Skin epidermis (tissue), 12 donors: Measurements from ENCODE around the gene GATA2.

Source experiments
- H3K27ac ChIP-seq, 21 experiments: fragments of 200-600 bp; sonication (generic) in 11 of 21; one replicate each; pipeline ENCODE4 v1.5.0; 2020; ENCODE audit warnings: mild to moderate bottlenecking in 3 of 21, inconsistent platforms in 2 of 21, moderate library complexity in 2 of 21
- H3K4me3 ChIP-seq, 7 experiments: fragments of 200-600 bp; sonication (generic) in 2 of 7; one replicate each; pipeline ENCODE4 v1.5.0; 2020; ENCODE audit warnings: inconsistent platforms in 2 of 7, mild to moderate bottlenecking in 2 of 7, moderate library complexity in 1 of 7

Gene GATA2

DNA sequence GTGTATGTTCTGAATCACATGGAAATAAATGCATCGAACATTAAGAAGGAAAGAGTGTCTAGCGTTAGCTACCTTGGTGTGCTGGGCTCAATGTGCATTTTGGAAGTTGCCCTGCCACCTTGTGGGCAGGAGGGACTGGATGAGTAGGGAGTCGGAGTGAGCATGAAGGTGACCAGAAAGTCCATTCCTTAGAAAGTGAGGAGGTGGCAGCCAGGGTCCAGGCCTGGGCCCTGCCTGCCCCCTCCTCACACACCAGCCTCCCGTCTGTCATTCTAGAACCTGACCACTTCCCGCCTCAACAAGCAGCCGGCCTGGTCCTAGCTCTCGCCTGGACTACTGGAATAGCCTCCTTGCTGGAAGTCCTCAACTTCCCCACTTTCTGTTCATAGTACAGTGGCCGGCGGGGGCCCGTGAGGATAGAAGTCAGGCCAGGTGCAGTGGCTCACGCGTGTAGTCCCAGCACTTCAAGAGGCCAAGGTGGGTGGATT, 10.2 kb upstream of the GATA2 start:
- no peak overlapping the region for H3K4me3 ChIP-seq
- H3K27ac ChIP-seq, result no peak overlapping the region

DNA sequence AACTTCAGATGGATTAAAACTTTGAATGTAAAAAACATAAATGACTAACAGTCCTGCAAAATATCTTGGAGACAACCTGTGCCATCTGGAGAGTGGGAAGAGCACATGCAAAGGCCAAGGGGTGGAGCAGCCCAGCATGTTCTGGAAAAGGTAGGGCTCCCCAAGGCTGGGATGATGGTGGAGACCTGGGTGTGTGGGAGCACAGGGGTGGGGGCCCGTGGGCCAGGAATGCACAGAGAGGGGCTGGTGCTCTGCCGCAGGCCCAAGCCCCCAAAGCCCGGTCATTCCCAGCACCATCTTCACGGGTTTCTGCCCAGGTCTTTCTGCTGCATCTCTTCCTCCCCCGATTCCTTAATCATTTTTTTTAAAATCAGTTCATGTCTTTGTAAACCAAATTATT, 9.7 kb upstream of the GATA2 start:
- Histone ChIP-seq H3K4me3 (no peak overlapping the region), H3K27ac (no peak overlapping the region)

DNA sequence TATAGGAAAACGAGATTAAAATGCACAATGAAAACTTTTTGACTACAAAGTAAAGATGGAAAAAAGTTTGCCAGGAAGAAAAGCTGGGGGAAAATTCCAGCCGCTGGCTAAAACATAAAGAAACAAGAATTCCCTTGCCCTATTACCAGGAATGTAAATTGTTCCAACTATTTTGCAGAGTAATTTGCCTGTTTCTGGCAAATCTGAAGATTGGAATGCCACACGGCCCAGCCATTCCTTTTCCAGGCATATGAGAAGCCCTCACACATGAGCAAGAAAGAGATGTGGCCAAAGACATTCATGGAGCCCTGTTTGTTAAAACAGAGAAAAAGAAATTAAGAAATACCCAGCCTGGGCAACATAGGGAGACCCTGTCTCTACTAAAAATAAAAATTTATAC, 8.4 kb upstream of the GATA2 start:
- Histone ChIP-seq H3K27ac (no peak overlapping the region), H3K4me3 (no peak overlapping the region)

- no peak overlapping the region for H3K4me3 ChIP-seq
- H3K27ac ChIP-seq, result no peak overlapping the region
Measured at GRCh38 chr3:128500556-128500955, 7.6 kb upstream of the GATA2 start.

GRCh38 chr3:128499724-128500275, 6.8 kb upstream of the GATA2 start:
- H3K4me3 ChIP-seq, result no peak overlapping the region
- H3K27ac ChIP-seq, result no peak overlapping the region

GRCh38 chr3:128498901-128499530, 6.0 kb upstream of the GATA2 start:
- Histone ChIP-seq H3K27ac (no peak overlapping the region), H3K4me3 (no peak overlapping the region)

GRCh38 chr3:128498127-128498626, 5.2 kb upstream of the GATA2 start:
- Histone ChIP-seq H3K4me3 (peak overlapping the region in 6 of 7 experiments; percentile 14 to 55 (median 38)), H3K27ac (no peak overlapping the region)

DNA sequence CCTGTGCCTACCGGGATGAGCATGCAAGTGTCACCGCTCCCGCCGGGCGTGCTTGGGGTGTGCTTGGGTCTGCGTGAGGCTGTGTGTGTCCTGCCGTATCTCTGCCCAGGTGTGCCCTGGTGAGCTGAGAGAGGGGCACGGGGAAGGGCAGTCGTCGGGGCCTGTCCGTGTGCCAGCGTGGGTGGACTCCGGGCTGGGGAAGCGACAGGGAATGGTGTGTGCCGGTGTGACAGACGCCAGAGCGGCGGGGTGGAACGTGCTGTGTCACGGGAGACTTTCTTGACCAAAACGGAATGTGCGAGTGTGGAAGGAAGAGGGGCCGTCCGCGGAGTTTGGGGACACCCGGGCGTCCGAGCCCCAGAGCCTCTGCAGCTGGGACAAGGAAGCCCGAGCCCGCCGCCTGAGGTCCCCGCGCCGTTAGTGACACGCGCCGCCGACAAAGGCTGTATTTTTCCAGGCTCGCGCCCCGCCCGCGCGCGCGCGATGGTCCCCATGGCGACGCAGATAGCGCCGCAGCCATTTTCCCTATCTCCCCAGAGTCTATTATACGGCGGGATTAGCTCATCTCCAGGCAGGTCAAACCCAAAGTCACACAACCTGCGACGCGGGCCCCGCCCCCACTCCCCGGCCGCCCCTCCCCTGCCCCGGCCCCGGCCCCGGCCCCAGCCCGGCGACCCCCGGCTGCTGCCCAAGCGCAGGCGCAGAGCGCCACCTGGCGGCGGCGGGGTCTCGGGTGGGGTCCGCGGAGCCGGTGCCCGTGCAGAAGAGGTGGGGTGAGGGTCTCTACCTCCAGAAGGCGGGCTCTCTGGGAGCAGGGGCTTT, 4.5 kb upstream of the GATA2 start:
- no peak overlapping the region for H3K27ac ChIP-seq
- peak overlapping the region; percentile 14 to 55 (median 27) for H3K4me3 ChIP-seq

DNA sequence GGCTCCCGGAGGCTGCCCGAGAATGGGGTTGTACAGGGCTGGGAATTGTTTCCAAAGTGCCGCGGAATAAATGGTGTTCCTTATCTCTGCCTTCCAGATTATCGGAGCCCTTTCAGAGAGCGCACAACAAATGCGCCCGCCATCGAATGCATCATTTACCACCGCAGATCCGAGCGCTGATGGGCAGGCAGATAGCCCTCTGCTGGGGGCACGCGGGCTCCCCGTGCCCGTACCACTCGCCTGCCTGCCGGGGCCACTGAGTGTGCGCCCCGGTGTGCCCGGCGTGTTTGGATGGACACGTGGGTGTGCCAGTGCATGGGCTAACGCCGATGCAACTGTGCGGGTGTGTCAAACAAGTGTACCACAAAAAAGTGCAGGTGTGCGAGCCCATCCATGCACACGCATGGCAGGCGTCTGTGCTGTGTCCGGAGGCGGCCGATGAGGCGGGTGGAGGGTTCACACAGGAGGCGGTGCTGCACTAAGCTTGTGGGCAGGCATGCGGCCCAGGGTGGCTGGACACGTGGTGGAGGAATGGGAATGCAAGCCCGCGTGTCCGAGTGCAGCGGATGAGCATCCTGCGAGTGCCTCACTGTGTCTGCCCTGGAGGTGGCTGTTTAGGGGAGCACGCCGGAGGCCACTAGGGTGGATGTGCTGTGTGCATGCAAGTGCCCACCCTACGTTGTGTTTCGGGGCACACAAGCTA, 3.8 kb upstream of the GATA2 start:
- no peak overlapping the region for H3K27ac ChIP-seq

DNA sequence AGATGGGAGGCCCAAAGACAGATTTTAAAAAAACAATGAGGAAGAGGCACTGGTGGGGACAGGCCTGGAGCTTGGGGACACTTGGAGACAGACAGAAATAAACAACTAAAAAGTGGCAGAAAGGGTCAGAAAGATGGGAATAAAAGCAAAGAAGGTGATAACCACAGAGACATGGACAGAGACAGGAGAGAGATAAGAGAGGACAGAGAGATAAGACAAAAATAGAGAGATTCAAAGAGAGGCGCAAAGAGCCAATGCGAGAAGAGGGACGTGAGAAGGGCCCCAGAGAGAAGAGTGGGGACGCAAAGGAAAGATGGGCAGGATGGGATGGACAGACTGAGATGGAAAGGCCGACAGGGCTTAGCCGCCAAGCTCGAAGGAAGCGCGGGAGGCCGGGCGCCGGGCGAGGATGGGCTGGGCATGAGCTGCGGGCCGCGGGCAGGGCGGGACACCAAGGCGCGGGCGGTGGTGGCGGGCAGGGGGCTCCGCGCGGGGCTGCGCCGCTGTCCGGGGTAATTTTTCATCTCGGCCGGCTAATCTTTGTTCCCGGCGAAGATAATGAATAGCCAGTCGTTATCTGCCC, 3.1 kb upstream of the GATA2 start:
- H3K4me3 ChIP-seq, result no peak overlapping the region

More for the DNA sequence above, 3.8 kb upstream of the GATA2 start:
- peak overlapping the region in 1 of 7 experiments; percentile 53 for H3K4me3 ChIP-seq

GRCh38 chr3:128495435-128495970, 2.5 kb upstream of the GATA2 start:
- no peak overlapping the region for H3K27ac ChIP-seq
- no peak overlapping the region for H3K4me3 ChIP-seq

More for the DNA sequence above, 3.1 kb upstream of the GATA2 start:
- H3K27ac ChIP-seq, result no peak overlapping the region

GRCh38 chr3:128494367-128494650, 1.3 kb upstream of the GATA2 start:
- H3K4me3 ChIP-seq, result no peak overlapping the region
- no peak overlapping the region for H3K27ac ChIP-seq

GRCh38 chr3:128493570-128494366, 767 bp upstream of the GATA2 start:
- no peak overlapping the region for H3K4me3 ChIP-seq
- H3K27ac ChIP-seq, result no peak overlapping the region

GRCh38 chr3:128491941-128492670, 895 bp downstream of the GATA2 start:
- Histone ChIP-seq H3K4me3 (no peak overlapping the region), H3K27ac (peak overlapping the region in 3 of 21 experiments; percentile 2 to 17 (median 17))

DNA sequence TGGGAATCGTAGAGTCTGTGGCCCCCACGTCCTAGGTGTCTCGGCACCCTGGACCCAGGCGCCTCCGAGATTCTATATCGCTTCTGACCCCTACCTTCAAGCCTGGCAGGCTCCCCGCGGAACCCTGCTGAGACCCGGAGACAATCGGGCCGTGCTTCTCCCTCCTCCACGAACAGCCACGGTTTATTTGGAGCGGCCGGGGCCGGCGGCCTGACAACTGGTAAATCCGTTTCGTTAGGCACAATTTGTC, 1.4 kb downstream of the GATA2 start:
- Histone ChIP-seq H3K27ac (peak overlapping the region in 4 of 21 experiments; percentile 2 to 24 (median 17)), H3K4me3 (no peak overlapping the region)

- Histone ChIP-seq H3K4me3 (no peak overlapping the region), H3K27ac (peak overlapping the region in 2 of 21 experiments; percentile 17 to 24)
Measured at GRCh38 chr3:128490915-128491690, 1.9 kb downstream of the GATA2 start.

DNA sequence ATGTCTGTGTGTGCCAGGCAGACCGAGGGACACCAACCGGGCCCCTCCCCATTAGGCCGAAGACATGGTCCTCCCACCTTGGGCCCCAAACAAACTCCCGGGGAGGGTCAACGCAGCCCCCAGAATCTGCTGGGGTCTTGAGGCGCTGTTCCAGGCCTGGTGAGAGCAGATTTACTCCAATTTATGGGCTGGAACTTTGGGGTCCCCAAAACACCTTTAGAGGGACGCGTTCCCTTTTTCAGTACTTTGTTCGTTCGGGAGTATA, 2.4 kb downstream of the GATA2 start:
- Histone ChIP-seq H3K27ac (peak overlapping the region in 1 of 21 experiments; percentile 23), H3K4me3 (peak overlapping the region in 2 of 7 experiments; percentile 30 to 50)
